HFFc6 (cell line): ENCODE results near the gene AGFG2. TPM values are rescaled to one million over a fixed set of nuclear protein-coding genes. Genes with fewer than 3 reads are reported as not detected.

Experiments used
- DNase-seq: peaks from one replicate; pipeline ENCODE4 v3.0.0-alpha.2; 2018
- H3K27ac Mint-ChIP-seq: 2 replicates; pipeline ENCODE4 v1.8.0; 2020; ENCODE audit warnings: mild to moderate bottlenecking, mixed read lengths
- H3K27me3 Mint-ChIP-seq: 2 replicates; pipeline ENCODE4 v1.8.0; 2021; ENCODE audit warnings: mild to moderate bottlenecking, moderate library complexity, mixed read lengths; ENCODE audit not compliant: insufficient read depth
- H3K36me3 Mint-ChIP-seq: 2 replicates; pipeline ENCODE4 v1.8.0; 2021; ENCODE audit warnings: low read depth, mixed read lengths
- H3K4me1 Mint-ChIP-seq: 2 replicates; pipeline ENCODE4 v1.8.0; 2020; ENCODE audit warnings: low read depth, mixed read lengths
- H3K4me3 Mint-ChIP-seq: 2 replicates; pipeline ENCODE4 v1.8.0; 2020; ENCODE audit warnings: mild to moderate bottlenecking, moderate library complexity, mixed read lengths
- H3K9me3 Mint-ChIP-seq: 2 replicates; pipeline ENCODE4 v1.8.0; 2020; ENCODE audit warnings: mild to moderate bottlenecking, mixed read lengths
- CTCF ChIP-seq: fragments of 200-600 bp; sonication (generic); IDR thresholded peaks from 2 replicates; pipeline ENCODE4 v1.5.0; 2021; ENCODE audit warnings: antibody characterized with exemption, mild to moderate bottlenecking
- total RNA-seq, 6 experiments: library from RNA; stranded (reverse); fragmentation: NEBNext Ultra II Directional; extraction: Animal tissue kit (Norgen Biotek cat#: 25700); gene quantifications; 2 replicates in 1 of 6; 3 replicates in 5 of 6; pipeline ENCODE4 v1.2.3, GENCODE V29; 2021

AGFG2 gene
- total RNA-seq, 6 experiments from 2014 or later = 14.4 to 21.4 (median 18.9) TPM

GRCh38 chr7:100543586-100543985 lies 4.6 kb downstream of the AGFG2 start:
- H3K4me1 Mint-ChIP-seq = peaks cover 68% of the 10 kb centered on the region
- H3K27ac Mint-ChIP-seq = no peak overlapping the region
- no peak for DNase-seq
- 0 out of 2 replicates have a peak, but pooled peaks cover 1% of the 10 kb centered on the region for H3K27me3 Mint-ChIP-seq
- no peaks in the 10 kb centered on the region for H3K9me3 Mint-ChIP-seq
- H3K36me3 Mint-ChIP-seq = no peaks in the 10 kb centered on the region
- TF ChIP-seq CTCF = no peak
- no peak overlapping the region for H3K4me3 Mint-ChIP-seq

GRCh38 chr7:100544386-100544785 lies 5.4 kb downstream of the AGFG2 start:
- H3K4me3 Mint-ChIP-seq = peak overlapping the region; percentile 68; the same call in 1 of the 2 replicates
- no peak for DNase-seq
- 0 out of 2 replicates have a peak, but pooled peaks cover 1% of the 10 kb centered on the region for H3K27me3 Mint-ChIP-seq
- no peaks in the 10 kb centered on the region for H3K9me3 Mint-ChIP-seq
- H3K27ac Mint-ChIP-seq = peak overlapping the region; percentile 89
- H3K4me1 Mint-ChIP-seq = peaks cover 69% of the 10 kb centered on the region
- H3K36me3 Mint-ChIP-seq = no peaks in the 10 kb centered on the region
- no peak for TF ChIP-seq CTCF

- Mint-ChIP-seq H3K9me3 (no peaks in the 10 kb centered on the region), H3K27me3 (0 out of 2 replicates have a peak, but pooled peaks cover 1% of the 10 kb centered on the region), H3K4me1 (peaks cover 64% of the 10 kb centered on the region), H3K36me3 (no peaks in the 10 kb centered on the region), H3K27ac (peak overlapping the region; percentile 89), H3K4me3 (peak overlapping the region; percentile 68)
- no peak for DNase-seq
- TF ChIP-seq CTCF = no peak
These were observed 6.0 kb downstream of the AGFG2 start for GRCh38 chr7:100544967-100545359.

GRCh38 chr7:100545360-100546128 lies 6.5 kb downstream of the AGFG2 start:
- Mint-ChIP-seq H3K4me3 (peak overlapping the region; percentile 68), H3K27ac (peak overlapping the region; percentile 89), H3K27me3 (0 out of 2 replicates have a peak, but pooled peaks cover 1% of the 10 kb centered on the region), H3K9me3 (no peaks in the 10 kb centered on the region), H3K4me1 (peaks cover 58% of the 10 kb centered on the region), H3K36me3 (no peaks in the 10 kb centered on the region)
- peak; percentile 40; the same call in 1 of the 2 replicates for TF ChIP-seq CTCF
- peak; percentile 81 for DNase-seq

GRCh38 chr7:100546129-100546925 lies 7.3 kb downstream of the AGFG2 start:
- H3K27ac Mint-ChIP-seq = peak overlapping the region; percentile 89
- peaks cover 58% of the 10 kb centered on the region for H3K4me1 Mint-ChIP-seq
- no peak for DNase-seq
- no peaks in the 10 kb centered on the region for H3K9me3 Mint-ChIP-seq
- TF ChIP-seq CTCF = no peak; the same call in 1 of the 2 replicates
- peak overlapping the region; percentile 68 for H3K4me3 Mint-ChIP-seq
- H3K27me3 Mint-ChIP-seq = 0 out of 2 replicates have a peak, but pooled peaks cover 1% of the 10 kb centered on the region
- no peaks in the 10 kb centered on the region for H3K36me3 Mint-ChIP-seq
